GM04503 (cell line): ENCODE measurements around the gene BCL3.
"Not testable (repeated sequence)": the region's sequence is repeated elsewhere in the genome, so short reads cannot be mapped to it uniquely, and the experiment has no call there.

Source experiments
- DNase-seq: peaks from one replicate; pipeline ENCODE4 v3.0.0-alpha.2; 2012; ENCODE audit warnings: low read depth

BCL3 gene

DNA sequence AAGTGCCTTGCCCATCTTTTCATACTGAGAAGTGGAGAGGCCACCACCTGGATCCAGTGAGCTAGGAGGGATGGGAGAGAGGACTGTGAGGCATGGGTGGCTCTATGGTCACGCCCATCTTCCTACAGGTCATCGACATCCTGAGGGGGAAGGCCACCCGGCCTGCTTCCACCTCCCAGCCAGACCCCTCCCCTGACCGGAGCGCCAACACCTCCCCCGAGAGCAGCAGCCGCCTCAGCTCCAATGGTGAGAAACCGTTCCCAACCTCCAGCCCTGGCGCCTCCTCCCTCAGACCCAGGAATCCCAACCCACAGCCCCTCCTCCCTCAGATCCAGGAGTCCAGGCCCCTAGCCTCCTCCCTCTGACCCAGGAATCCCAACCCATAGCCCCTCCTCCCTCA, 10.1 kb downstream of the BCL3 start:
- DNase-seq, result no peak

DNA sequence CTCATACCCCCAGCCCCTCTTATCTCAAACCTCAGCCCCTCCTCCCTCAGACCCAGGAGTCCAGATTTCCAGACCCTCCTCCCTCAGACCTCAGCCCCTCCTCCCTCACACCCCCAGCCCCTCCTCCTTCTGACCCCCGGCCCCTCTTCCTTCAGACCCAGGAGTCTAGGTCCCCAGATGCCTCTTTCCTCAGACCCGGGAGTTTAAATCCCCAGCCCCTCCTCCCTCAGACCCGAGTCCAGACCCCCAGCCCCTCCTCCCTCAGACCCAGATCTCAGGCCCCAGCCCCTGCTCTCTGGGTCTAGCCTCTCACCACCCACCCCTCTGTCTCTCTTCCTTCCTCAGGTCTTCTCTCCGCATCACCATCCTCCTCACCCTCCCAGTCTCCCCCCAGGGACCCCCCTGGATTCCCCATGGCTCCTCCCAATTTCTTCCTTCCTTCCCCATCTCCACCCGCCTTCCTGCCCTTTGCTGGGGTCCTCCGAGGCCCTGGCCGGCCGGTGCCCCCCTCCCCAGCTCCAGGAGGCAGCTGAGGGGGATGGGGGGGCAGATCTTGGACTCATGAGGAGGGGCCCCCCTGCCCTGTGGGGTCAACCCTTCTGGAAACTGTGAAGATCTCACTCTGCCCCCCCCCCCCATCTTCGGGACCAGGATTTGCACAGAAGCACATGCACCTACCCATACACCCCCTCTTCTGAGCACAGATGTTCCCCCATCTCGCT, 10.7 kb downstream of the BCL3 start:
- no peak for DNase-seq

DNA sequence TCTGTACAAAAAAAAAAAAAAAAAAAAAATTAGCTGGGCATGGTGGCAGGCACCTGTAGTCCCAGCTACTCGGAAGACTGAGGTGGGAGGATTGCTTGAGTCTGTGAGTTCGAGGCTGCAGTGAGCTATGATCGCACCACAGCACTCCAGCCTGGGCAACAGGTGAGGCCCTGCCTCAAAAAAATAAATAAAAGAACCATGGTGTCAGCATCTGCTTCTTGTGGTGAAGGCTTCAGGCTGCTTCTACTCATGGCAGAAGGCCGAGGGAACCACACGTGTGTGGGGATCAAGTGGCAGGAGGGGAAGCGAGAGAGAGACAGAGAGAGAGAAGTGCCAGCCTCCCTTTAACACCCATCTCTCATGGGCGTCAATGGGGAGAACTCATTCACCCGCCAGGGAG, 13.5 kb downstream of the BCL3 start:
- DNase-seq, result no peak

DNA sequence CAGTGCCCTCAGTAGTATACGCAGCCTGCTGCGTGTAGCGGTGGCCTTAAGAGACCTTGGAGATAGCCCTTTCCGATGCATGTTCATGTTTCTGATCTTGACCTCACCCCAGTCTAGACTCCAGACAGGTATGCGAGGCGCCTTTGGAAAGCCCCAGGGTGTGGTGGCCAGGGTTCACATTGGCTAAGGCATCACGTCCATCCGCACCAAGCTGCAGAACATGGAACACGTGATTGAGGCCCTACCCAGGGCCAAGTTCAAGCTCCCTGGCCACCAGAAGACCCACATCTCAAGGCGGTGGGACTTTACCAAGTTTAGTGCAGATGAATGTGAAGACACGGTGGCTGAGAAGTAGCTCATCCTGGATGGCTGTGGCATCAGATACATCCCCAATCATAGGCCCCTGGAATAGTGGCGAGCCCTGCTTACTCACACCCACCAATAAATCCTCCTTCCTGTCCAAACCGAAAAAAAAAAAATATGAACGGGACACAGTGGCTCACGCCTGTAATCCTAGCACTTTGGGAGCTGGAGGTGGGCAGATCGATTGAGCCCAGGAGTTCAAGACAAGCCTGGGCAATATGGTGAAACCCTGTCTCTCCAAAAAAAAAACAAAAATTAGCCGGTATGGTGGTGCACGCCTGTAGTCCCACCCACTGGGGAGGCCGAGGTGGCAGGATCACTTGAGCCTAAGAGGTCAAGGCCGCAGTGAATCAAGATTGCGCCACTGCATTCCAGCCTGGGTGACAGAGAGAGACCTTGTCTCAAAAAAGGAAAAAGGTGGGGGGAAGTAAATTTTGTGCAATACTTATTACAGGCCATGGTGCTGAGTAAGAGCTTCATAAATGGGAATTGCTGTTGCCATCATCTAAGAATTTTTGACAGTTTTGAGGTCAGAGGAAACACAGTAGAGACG, 16.8 kb downstream of the BCL3 start:
- no peak for DNase-seq

- no peak for DNase-seq
These were observed 17.4 kb downstream of the BCL3 start for GRCh38 chr19:44765949-44766335.

GRCh38 chr19:44767295-44768180, 19.0 kb downstream of the BCL3 start:
- no peak for DNase-seq

- DNase-seq, result no peak
These were observed 22.2 kb downstream of the BCL3 start for GRCh38 chr19:44770550-44771257.

DNA sequence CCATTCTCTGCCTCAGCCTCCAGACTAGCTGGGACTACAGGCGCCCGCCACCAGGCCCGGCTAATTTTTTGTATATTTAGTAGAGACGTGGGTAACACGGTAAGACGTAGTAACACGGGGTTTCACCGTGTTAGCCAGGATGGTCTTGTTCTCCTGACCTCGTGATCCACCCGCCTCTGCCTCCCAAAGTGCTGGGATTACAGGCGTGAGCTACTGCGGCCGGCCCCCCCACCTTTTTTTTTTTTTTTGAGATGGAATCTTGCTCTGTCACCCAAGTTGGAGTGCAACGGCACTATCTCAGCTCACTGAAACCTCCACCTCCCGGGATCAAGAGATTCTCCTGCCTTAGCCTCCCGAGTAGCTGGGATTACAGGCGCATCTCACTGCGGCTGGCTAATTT, 23.6 kb downstream of the BCL3 start:
- not testable (repeated sequence) for DNase-seq

DNA sequence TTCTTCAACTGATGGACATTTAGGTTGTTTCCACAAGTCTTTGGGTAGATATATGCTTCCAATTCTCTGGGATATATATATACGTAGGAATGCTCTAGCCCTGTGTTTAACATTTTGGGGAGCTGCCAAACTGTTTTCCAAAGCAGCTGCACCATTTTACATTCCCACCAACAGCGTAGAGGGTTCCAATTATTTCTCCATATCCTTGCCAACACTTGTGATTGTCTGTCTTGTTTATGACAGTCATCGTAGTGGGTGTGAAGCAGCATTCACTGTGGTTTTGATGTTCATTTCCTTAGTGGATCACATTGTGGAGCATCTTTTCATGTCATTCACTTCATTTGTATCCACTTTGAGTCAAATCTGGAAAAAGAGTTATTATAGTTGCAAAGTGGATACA, 24.5 kb downstream of the BCL3 start:
- DNase-seq, result no peak

GRCh38 chr19:44775676-44776240, 27.2 kb downstream of the BCL3 start:
- DNase-seq, result no peak

- DNase-seq, result no peak
These were observed 28.0 kb downstream of the BCL3 start for GRCh38 chr19:44776402-44777096.

DNA sequence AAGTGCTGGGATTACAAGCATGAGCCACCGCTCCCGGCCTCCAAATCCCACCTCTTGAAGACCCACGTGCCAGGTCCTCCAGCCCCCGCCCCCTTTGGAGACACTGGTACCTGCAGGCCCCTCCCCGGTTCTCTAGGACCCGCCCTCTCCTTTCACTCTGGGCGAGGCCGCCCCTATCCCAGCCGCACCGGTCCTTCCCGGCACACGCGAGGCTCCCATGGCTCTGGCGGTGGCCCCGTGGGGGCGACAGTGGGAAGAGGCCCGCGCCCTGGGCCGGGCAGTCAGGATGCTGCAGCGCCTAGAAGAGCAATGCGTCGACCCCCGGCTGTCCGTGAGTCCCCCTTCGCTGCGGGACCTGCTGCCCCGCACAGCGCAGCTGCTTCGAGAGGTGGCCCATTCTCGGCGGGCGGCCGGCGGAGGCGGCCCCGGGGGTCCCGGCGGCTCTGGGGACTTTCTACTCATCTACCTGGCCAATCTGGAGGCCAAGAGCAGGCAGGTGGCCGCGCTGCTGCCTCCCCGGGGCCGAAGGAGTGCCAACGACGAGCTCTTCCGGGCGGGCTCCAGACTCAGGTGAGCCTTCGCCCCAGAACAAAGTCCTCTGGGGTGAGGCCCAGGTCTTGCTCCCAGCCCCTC, 29.3 kb downstream of the BCL3 start, which contains the start of gene CBLC:
Gene CBLC, plus strand, starts transcription at position 176 of the 633 bp plus-strand sequence. Its CDS starts 42 bp downstream, at position 218.
- DNase-seq, result no peak

DNA sequence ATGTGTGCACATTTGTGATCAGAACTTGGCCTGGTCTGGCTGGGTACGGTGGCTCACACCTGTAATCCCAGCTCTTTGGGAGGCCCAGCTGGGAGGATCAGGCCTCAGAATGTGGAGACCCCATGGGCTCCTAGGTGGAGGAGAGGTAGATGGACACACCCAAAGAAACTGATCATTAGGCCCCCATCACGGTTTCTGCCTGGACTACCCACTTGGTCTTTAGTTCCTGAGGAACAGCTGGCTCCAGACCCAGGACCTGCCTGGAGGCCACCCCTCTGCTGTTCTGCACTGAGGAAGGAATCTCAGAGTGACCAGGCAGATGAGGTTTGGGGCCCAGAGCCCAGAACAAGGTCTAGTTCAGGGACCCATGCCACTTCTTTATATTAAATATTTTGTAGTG, 30.6 kb downstream of the BCL3 start:
- DNase-seq, result no peak

DNA sequence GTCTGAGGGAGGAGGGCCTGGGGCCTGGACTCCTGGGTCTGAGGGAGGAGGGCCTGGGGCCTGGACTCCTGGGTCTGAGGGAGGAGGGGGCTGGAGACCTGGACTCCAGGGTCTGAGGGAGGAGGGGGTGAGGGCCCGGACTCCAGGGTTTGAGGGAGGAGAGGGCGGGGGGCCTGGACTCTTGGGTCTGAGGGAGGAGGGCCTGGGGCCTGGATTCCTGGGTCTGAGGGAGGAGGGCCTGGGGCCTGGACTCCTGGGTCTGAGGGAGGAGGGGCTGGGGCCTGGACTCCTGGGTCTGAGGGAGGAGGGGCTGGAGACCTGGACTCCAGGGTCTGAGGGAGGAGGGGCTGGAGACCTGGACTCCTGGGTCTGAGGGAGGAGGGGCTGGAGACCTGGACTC, 33.2 kb downstream of the BCL3 start:
- not testable (repeated sequence) for DNase-seq

- DNase-seq, result no peak
These were observed 34.2 kb downstream of the BCL3 start for GRCh38 chr19:44782729-44783128.

GRCh38 chr19:44783545-44783944, 35.0 kb downstream of the BCL3 start:
- DNase-seq, result no peak

GRCh38 chr19:44785271-44785670, 36.8 kb downstream of the BCL3 start:
- DNase-seq, result no peak

GRCh38 chr19:44785993-44786392, 37.5 kb downstream of the BCL3 start:
- no peak for DNase-seq

DNA sequence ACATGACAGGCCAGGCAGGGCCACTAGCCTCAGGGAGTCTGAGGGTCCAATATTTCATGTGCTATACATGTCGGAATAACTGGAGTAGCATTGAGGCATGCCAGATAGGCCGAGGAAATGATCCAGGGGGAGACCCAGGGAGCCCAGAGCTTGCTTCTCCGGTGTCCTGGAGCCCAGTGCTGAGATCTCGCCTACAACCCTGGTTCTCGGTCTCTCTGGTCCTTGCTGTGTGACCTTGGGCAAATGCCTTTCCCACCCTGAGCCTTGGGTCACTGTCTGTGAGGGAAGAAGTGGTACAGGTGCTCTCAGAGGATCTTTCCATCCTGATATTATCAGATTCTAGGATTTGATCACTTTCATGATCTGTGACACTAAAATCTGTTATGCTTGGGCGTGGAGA, 40.5 kb downstream of the BCL3 start:
- DNase-seq, result no peak

DNA sequence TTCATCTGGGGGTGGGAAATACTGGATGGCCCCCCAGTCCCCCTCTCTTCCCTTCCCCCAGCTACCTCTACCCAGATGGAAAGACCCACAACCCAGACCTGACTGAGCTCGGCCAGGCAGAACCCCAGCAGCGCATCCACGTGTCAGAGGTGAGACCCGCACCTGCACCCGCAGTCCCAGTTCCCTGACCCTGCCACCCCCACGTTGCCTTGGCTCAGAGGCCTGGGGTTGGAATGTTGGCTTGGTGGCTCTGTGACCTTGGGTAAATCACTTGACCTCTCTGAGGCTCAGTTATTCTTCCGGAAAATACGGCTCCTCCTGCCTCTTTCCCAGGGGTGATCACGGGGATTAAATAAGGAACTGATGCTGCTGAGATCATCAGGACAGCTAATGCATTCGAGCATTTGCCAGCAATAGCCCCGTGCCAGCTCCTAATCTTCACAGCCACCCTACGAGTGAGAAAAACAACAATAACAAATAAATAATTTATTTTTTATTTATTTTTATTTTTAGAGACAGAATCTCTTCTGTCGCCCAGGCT, 41.5 kb downstream of the BCL3 start:
- DNase-seq, result no peak
